DOHH2 (cell line): ENCODE data around the gene NPTX2.

Experiments
- H3F3A ChIP-seq: fragments of 200-600 bp; sonication (generic), shearing (Covaris generic); 2 replicates; pipeline ENCODE4 v1.6.0; 2016; ENCODE audit warnings: antibody characterized with exemption, mild to moderate bottlenecking; ENCODE audit not compliant: control insufficient read depth, insufficient read depth
- H3K27ac ChIP-seq: fragments of 200-600 bp; sonication (generic); 2 replicates; pipeline ENCODE4 v1.5.1; 2014; ENCODE audit warnings: low read depth, mild to moderate bottlenecking, low read length, moderate library complexity
- H3K27me3 ChIP-seq: fragments of 200-600 bp; sonication (generic); 2 replicates; pipeline ENCODE4 v1.6.1; 2014; ENCODE audit warnings: mild to moderate bottlenecking, low read length, mixed read lengths; ENCODE audit not compliant: control insufficient read depth
- H3K36me3 ChIP-seq: fragments of 200-600 bp; sonication (generic); 2 replicates; pipeline ENCODE4 v1.6.1; 2014; ENCODE audit warnings: mild to moderate bottlenecking, low read length, moderate library complexity, mixed read lengths; ENCODE audit not compliant: control insufficient read depth
- H3K4me1 ChIP-seq: fragments of 200-600 bp; sonication (generic); 2 replicates; pipeline ENCODE4 v1.6.1; 2014; ENCODE audit warnings: mild to moderate bottlenecking, low read length, mixed read lengths; ENCODE audit not compliant: control insufficient read depth
- H3K4me2 ChIP-seq: fragments of 200-600 bp; sonication (generic); 2 replicates; pipeline ENCODE4 v1.6.0; 2014; ENCODE audit warnings: mild to moderate bottlenecking, low read length, moderate library complexity
- H3K4me3 ChIP-seq: fragments of 200-600 bp; sonication (generic); 2 replicates; pipeline ENCODE4 v1.5.1; 2014; ENCODE audit warnings: mild to moderate bottlenecking, low read length, mixed read lengths
- H3K79me2 ChIP-seq: fragments of 200-600 bp; sonication (generic); 2 replicates; pipeline ENCODE4 v1.6.1; 2014; ENCODE audit warnings: mild to moderate bottlenecking, low read length, mixed read lengths; ENCODE audit not compliant: control insufficient read depth
- H3K9me2 ChIP-seq: fragments of 200-600 bp; sonication (generic); replicated peaks from 2 replicates; pipeline ENCODE4 v1.6.1; 2014; ENCODE audit warnings: mild to moderate bottlenecking, low read length, mixed read lengths; ENCODE audit not compliant: control insufficient read depth
- H3K9me3 ChIP-seq: fragments of 200-600 bp; sonication (generic); 2 replicates; pipeline ENCODE4 v1.6.1; 2014; ENCODE audit warnings: antibody characterized with exemption, low read length, mixed read lengths; ENCODE audit not compliant: control insufficient read depth, insufficient read depth
- H4K20me1 ChIP-seq: fragments of 200-600 bp; sonication (generic); 2 replicates; pipeline ENCODE4 v1.6.0; 2014; ENCODE audit warnings: low read depth, mild to moderate bottlenecking, antibody characterized with exemption, low read length, moderate library complexity; ENCODE audit not compliant: control insufficient read depth, insufficient read depth
- CTCF ChIP-seq: fragments of 200-600 bp; sonication (generic); IDR thresholded peaks from one replicate; pipeline ENCODE4 v1.5.1; 2014; ENCODE audit warnings: antibody characterized with exemption, mild to moderate bottlenecking, low read depth, low read length; ENCODE audit not compliant: poor library complexity, severe bottlenecking
- EZH2phosphoT487 ChIP-seq: fragments of 200-600 bp; sonication (generic); IDR thresholded peaks from 2 replicates; pipeline ENCODE4 v1.6.1; 2017; ENCODE audit warnings: borderline replicate concordance, mild to moderate bottlenecking, antibody characterized with exemption, low read length, moderate library complexity, mixed read lengths

The NPTX2 gene

GRCh38 chr7:98638853-98639252 is 21.8 kb downstream of the NPTX2 start:
- peaks cover 24% of the 10 kb centered on the region for H3F3A ChIP-seq
- peaks cover 56% of the 10 kb centered on the region for H3K4me1 ChIP-seq
- peaks cover 18% of the 10 kb centered on the region for H3K9me3 ChIP-seq
- H3K27ac ChIP-seq, result no peak overlapping the region
- H3K79me2 ChIP-seq, result no peaks in the 10 kb centered on the region
- TF ChIP-seq CTCF (no peak), EZH2phosphoT487 (no peak)
- H3K36me3 ChIP-seq, result no peaks in the 10 kb centered on the region
- no peaks in the 10 kb centered on the region for H3K27me3 ChIP-seq
- no peaks in the 10 kb centered on the region for H4K20me1 ChIP-seq
- H3K4me3 ChIP-seq, result no peak overlapping the region
- H3K4me2 ChIP-seq, result no peak overlapping the region
- no peaks in the 10 kb centered on the region for H3K9me2 ChIP-seq

- Histone ChIP-seq H3K4me1 (peaks cover 64% of the 10 kb centered on the region), H3K27me3 (no peaks in the 10 kb centered on the region), H3K9me2 (no peaks in the 10 kb centered on the region), H3F3A (peaks cover 24% of the 10 kb centered on the region), H3K79me2 (no peaks in the 10 kb centered on the region), H3K4me2 (peak overlapping the region; percentile 45), H3K27ac (peak overlapping the region; percentile 96), H4K20me1 (no peaks in the 10 kb centered on the region), H3K4me3 (peak overlapping the region; percentile 36), H3K36me3 (no peaks in the 10 kb centered on the region), H3K9me3 (peaks cover 18% of the 10 kb centered on the region)
- TF ChIP-seq EZH2phosphoT487 (no peak), CTCF (peak; percentile 41)
These were observed 23.3 kb downstream of the NPTX2 start for GRCh38 chr7:98640375-98640774.

GRCh38 chr7:98641646-98642500 is 24.8 kb downstream of the NPTX2 start:
- Histone ChIP-seq H3K4me2 (peak overlapping the region; percentile 94), H3K9me2 (no peaks in the 10 kb centered on the region), H3F3A (peaks cover 24% of the 10 kb centered on the region), H3K9me3 (peaks cover 18% of the 10 kb centered on the region), H3K4me1 (peaks cover 71% of the 10 kb centered on the region), H3K36me3 (no peaks in the 10 kb centered on the region), H4K20me1 (no peaks in the 10 kb centered on the region), H3K27me3 (no peaks in the 10 kb centered on the region), H3K79me2 (no peaks in the 10 kb centered on the region), H3K27ac (peak overlapping the region; percentile 96), H3K4me3 (peak overlapping the region; percentile 67)
- TF ChIP-seq EZH2phosphoT487, result no peak
